GM13977 (cell line): ENCODE results near the gene TNIP1.

ENCODE experiments used
- DNase-seq: peaks from one replicate; pipeline ENCODE4 v3.0.0; 2012; ENCODE audit warnings: low spot score
- CTCF ChIP-seq: IDR thresholded peaks from 2 replicates; pipeline ENCODE4 v1.5.1; 2012; ENCODE audit warnings: mild to moderate bottlenecking, control low read depth; ENCODE audit not compliant: insufficient read depth; ENCODE audit errors: extremely low read depth, missing control alignments
- in situ Hi-C: fragments of 300-500 bp; cut with MboI; formaldehyde crosslinking; loops from one replicate; pipeline ENCODE4 v1.12.0; 2022; ENCODE audit warnings: low sequenced_read_pairs, low pct_unique_long_range_greater_than_20kb, mixed read lengths, inconsistent platforms; ENCODE audit not compliant: unreplicated experiment

The TNIP1 gene

GRCh38 chr5:151017897-151018296 is 62.9 kb downstream of the TNIP1 start:
- in situ Hi-C loops: no loop called here

GRCh38 chr5:151016700-151017099 is 64.1 kb downstream of the TNIP1 start:
- no peak for DNase-seq
- no peak for TF ChIP-seq CTCF
- in situ Hi-C loops: no loop called here

More at GRCh38 chr5:151017897-151018296, 62.9 kb downstream of the TNIP1 start:
- TF ChIP-seq CTCF: no peak
- no peak for DNase-seq

GRCh38 chr5:151015974-151016587 is 64.8 kb downstream of the TNIP1 start:
- in situ Hi-C loops: no loop called here
- TF ChIP-seq CTCF: no peak
- DNase-seq: no peak

- DNase-seq: no peak
- no peak for TF ChIP-seq CTCF
- in situ Hi-C loops: no loop called here
Measured at GRCh38 chr5:151014680-151015343, 66.0 kb downstream of the TNIP1 start.

- in situ Hi-C loops: no loop called here
- DNase-seq: no peak
- TF ChIP-seq CTCF: no peak
Measured at GRCh38 chr5:151012862-151013261, 68.0 kb downstream of the TNIP1 start.

- no peak for TF ChIP-seq CTCF
- DNase-seq: no peak
- in situ Hi-C loops: no loop called here
Measured at GRCh38 chr5:151008906-151009305, 71.9 kb downstream of the TNIP1 start.
